NK-92 (cell line): Measurements from ENCODE around the gene UTP25.

Experiments
- DNase-seq: peaks from one replicate; lab custom pipeline; 2025; ENCODE audit not compliant: unreplicated experiment; lab: John Stamatoyannopoulos, UW

UTP25 gene

GRCh38 chr1:209805875-209806760 lies 21.7 kb upstream of the UTP25 start, which contains the start of gene IRF6:
Gene IRF6, minus strand, starts transcription at chr1:209806142. Its CDS starts 4,729 bp downstream, at chr1:209801413.
- no peak for DNase-seq

DNA sequence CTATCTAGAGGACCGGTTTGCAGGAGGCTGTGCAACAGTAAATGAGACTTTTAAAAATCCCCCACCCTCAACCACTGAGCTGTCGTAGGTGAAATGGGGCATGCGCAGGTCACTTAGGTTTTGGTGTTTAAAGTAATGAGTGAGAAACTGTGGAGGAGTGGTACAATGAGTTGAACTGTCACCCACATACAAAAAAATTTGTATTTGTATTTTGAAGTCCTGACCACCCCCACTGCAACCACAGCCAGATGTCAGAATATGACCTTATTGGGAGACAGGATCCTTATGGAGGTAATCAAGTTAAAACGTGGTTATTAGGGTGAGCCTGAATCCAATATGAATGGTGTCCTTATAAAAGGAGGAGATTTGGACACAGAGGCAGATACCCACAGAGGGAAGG lies 20.3 kb upstream of the UTP25 start:
- no peak for DNase-seq

GRCh38 chr1:209808059-209808581 lies 19.7 kb upstream of the UTP25 start:
- no peak for DNase-seq

DNA sequence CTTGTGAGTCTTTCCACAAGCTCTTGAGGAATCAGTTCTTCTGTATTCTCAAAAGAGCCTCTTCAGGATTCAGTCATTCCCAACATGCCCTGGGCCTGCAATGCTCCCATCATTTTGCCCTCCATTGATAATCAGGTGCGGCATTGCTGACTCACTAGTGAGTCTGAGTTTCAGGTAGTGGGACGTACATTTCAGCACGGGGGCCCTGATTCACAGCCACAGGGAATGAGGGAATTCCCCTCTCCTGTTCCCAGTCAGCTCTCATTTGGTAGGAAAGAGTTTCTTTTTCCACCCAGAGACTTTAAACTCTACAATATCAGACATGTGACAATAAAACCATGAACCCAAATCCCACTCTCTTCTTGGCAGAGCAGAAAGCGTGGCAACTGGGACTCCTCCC lies 18.2 kb upstream of the UTP25 start:
- DNase-seq: no peak

- no peak for DNase-seq
Measured at GRCh38 chr1:209810783-209811182, 17.0 kb upstream of the UTP25 start.

DNA sequence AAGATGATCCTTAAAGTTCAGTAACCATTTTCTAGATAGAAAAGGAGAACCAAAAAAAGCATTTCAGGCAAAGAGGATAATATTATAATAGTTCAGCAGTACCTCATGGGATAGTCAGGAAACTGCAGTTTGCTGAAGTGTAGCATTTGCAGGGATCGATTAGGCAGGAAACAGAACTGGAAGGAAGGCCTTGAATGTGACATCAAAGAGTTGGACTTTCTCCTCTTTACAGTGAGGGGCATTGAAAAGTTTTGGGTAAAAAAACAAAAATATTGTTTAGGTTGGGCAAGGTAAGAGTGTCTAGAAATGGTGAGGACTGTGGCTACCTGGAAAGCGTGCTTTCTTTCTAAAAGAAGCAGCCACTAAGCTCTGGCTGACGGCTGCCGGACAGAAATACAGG lies 13.9 kb upstream of the UTP25 start:
- no peak for DNase-seq

DNA sequence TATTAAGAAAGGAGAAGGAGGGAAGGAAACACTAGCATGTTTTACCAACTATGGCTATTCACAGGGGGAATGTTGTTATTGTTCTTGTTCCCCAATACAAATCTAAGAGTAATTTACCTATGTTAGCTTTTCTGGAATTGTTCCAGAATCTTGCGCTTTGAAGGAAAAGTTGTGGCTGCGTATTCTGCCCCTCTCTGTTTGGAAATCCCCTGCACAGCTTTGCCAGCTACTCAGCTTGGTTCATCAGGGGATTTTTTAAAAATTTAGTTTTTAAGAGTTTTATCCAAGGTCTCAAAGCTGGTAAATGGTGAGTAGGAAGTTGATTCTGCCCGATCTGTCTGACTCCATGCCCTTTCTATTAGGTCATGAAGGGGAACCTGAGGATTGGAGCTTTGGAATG lies 12.3 kb upstream of the UTP25 start:
- DNase-seq: no peak

DNA sequence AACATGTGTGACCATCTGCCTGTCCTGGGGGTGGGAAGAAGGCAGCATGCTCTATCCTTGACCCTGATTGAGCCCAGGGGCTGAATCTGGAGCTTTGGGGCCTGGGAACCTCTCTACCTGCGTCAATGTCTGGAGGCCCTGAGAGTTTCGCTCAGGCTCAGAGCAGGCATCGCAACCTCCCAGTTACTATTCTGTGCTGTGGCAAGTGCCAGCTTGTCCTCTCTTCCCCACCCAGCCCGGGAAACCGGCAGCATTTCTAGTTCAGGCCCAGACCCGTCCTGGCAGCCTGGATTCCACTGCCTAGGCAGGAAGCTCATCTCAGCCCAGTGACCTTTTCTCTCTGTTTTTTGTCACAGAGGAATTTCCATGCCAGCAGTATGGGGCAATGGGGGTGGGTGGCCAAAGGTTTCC lies 11.8 kb upstream of the UTP25 start:
- DNase-seq: no peak

DNA sequence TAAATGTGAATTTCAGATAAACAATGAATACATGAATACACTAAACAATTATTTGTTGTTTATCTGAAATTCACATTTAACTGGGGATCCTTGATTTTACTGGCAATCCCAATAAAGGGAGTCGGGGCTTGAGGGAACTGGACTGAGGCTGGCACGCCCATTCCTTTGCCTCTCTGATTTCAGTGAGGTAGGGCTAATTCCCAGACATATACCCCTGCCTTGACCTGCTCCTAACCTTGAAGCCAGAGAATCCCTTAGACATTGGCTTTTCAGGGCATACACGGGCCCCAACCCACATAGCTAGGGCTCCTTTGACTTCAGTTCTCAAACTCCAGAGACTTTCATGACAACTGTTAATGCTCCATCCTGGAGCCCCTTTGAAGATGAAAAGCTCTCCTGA lies 10.8 kb upstream of the UTP25 start:
- no peak for DNase-seq

- no peak for DNase-seq
Measured at GRCh38 chr1:209817691-209818090, 10.1 kb upstream of the UTP25 start.

DNA sequence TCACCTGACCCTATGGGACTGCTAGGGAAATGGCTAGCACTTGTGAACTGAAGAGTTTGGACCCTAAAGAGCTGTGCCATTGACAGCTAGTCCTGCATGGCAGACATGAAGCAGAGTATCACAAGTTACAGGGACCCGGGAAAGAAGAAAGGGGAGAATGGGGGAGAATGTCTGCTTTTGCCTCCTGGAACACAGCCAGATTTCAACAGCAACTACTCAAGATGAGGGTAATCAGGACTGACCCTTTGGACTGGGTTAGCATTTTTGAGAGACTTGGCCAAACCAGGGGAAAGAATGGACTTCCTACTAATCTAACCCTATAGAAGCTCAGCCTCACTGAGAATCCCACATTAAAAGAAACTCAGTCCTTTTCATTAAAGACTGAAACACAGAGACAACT lies 8.7 kb upstream of the UTP25 start:
- DNase-seq: no peak

- no peak for DNase-seq
Measured at GRCh38 chr1:209820986-209821385, 6.8 kb upstream of the UTP25 start.

- DNase-seq: no peak
Measured at GRCh38 chr1:209822706-209823105, 5.1 kb upstream of the UTP25 start.

- DNase-seq: no peak
Measured at GRCh38 chr1:209823143-209824041, 4.4 kb upstream of the UTP25 start.

GRCh38 chr1:209825591-209826434 lies 2.0 kb upstream of the UTP25 start:
- DNase-seq: no peak

GRCh38 chr1:209829716-209830115 lies 1.9 kb downstream of the UTP25 start:
- DNase-seq: no peak

DNA sequence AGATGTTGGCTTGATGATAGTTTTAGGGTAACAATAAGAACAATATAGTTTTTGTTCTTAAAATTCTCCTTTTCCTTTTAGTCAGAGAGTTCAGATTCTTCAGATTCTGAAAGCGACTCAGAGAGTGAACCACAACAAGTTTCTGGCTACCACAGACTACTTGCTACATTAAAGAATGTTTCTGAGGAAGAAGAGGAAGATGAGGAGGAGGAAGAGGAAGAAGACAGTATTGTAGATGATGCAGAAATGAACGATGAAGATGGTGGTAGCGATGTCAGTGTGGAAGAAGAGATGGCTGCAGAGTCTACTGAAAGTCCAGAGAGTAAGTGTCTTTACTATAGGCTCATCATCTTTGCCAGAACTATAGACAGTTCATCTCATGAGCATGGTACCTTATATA lies 3.0 kb downstream of the UTP25 start:
- DNase-seq: no peak

DNA sequence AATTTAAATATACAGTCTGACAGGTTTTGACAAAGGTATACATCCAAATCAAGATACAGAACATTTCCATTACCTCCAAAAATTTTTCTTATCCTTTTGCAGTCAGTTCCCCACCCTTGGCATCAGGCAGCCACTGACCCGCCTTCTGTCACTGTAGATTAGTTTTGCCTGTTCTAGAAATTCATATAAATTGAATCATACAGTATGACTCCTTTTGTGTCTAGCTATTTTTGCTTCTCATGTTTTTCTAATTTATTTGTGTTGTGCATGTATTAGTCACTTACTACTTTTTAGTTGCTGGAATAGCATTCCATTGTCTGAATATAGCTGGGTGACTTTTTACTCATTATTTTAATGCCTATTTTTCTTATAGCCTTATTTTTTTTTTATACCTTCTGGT lies 3.8 kb downstream of the UTP25 start:
- DNase-seq: no peak

DNA sequence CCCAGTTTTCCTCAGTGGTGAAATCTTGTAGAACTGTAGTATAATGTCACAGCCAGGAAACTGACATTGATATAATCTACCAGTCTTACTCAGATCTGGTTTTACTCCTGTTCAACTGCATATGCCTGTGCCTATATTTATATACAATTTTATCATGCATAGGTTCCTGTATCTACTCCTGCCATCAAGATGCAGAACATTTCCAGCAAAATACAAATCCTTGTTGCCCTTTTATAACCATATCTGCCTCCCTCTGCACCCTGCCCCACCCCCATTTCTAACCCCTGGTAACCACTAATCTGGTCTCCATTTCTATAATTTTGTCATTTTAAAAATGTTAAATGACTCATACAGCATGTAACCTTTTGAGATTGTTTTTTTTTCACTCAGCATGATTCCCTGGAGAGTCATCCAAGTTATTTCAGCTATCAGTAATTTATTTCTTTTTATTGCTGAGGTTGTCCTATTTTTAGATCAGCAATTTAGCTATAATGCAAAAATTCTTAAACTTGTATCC lies 8.1 kb downstream of the UTP25 start:
- no peak for DNase-seq

GRCh38 chr1:209837671-209838070 lies 9.9 kb downstream of the UTP25 start:
- DNase-seq: no peak

GRCh38 chr1:209838537-209838936 lies 10.8 kb downstream of the UTP25 start:
- no peak for DNase-seq
